Effector memory CD8-positive, alpha-beta T cell (primary cell): ENCODE measurements around the gene RPTOR.
"Not testable (repeated sequence)": the region's sequence is repeated elsewhere in the genome, so short reads cannot be mapped to it uniquely, and the experiment has no call there.

Source experiments
- ATAC-seq: fragments of 150-1000 bp; cut with Tn5 transposase; replicated peaks from 2 replicates; pipeline ENCODE4 v1.10.0; 2021; ENCODE audit warnings: mild to moderate bottlenecking, moderate library complexity
- DNase-seq, 3 experiments: peaks; one replicate each; pipeline ENCODE4 v3.0.0; 2021
- H3K27ac Mint-ChIP-seq, 2 donors: one replicate each; pipeline ENCODE4 v1.8.0; 2022; ENCODE audit warnings: mild to moderate bottlenecking in 2 of 2, mixed read lengths in 2 of 2, moderate library complexity in 2 of 2
- H3K27me3 Mint-ChIP-seq, 2 donors: one replicate each; pipeline ENCODE4 v1.8.0; 2022; ENCODE audit warnings: mixed read lengths in 2 of 2
- H3K36me3 Mint-ChIP-seq: one replicate; pipeline ENCODE4 v1.8.0; 2022; ENCODE audit warnings: mild to moderate bottlenecking, moderate library complexity, mixed read lengths; ENCODE audit not compliant: insufficient read depth
- H3K4me1 Mint-ChIP-seq, 2 donors: one replicate each; pipeline ENCODE4 v1.8.0; 2022; ENCODE audit warnings: low read depth in 2 of 2, mixed read lengths in 2 of 2
- H3K4me3 Mint-ChIP-seq, 2 donors: one replicate each; pipeline ENCODE4 v1.8.0; 2022; ENCODE audit warnings: mild to moderate bottlenecking in 2 of 2, mixed read lengths in 2 of 2, moderate library complexity in 2 of 2
- H3K9me3 Mint-ChIP-seq, 2 donors: one replicate each; pipeline ENCODE4 v1.8.0; 2022; ENCODE audit warnings: mixed read lengths in 2 of 2

The RPTOR gene

DNA sequence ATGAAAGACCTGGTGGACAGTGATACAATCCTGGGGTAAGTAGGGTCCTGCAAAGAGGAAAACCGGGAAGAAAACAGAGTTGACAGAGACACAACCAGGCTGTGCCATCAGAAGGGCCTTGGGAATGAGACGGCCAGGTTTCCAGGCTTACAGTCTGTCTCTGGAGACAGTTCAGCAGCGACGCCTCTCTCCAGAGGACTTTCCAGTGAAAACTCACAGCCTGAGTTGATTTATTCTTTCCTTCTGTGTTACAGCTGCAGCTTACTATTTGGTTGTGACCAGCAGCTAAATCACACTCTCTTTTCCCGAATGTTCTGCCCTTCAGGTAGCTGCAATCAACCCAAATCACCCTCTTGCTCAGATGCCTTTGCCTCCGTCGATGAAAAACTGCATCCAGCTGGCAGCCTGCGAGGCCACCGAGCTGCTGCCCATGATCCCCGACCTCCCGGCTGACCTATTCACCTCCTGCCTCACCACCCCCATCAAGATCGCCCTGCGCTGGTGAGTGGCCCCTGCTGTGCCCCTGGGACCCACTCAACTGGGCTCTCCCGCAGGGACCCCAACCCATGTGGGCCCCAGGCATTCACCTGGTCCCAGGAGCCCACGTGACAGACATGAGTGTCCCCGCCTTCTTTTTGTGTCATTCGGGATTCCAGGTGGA, 209.2 kb downstream of the RPTOR start:
- no peak overlapping the region for H3K4me3 Mint-ChIP-seq
- H3K4me1 Mint-ChIP-seq, result peaks cover 4 to 10% of the 10 kb centered on the region in 2 donors
- peaks cover 3% of the 10 kb centered on the region for H3K36me3 Mint-ChIP-seq
- H3K27me3 Mint-ChIP-seq, result no peaks in the 10 kb centered on the region
- H3K27ac Mint-ChIP-seq, result no peak overlapping the region
- no peaks in the 10 kb centered on the region for H3K9me3 Mint-ChIP-seq
- ATAC-seq, result no peak
- no peak for DNase-seq

DNA sequence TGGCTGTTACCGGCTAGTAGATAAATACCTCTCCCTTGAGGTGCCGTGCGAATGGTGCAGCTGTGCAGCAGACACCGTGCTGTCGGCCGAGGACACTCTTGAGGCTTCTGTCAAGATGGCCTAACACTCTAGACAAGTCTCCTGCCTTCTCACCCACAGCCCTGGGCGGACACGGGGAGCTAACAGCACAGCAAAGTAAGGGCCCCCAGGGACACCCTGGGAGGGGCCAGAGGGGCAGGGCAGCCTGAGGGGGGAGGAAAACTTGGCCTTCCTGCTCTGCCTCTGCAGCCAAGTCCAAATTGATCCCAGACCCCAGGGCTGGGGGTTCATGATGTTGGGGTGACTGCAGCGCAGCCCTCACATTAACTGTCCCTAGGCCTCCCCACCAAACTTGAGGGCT, 210.2 kb downstream of the RPTOR start:
- ATAC-seq, result no peak
- H3K27ac Mint-ChIP-seq, result no peak overlapping the region

GRCh38 chr17:80755650-80756405, 211.2 kb downstream of the RPTOR start:
- Mint-ChIP-seq H3K4me1 (peaks cover 13 to 14% of the 10 kb centered on the region in 2 donors), H3K27ac (peak overlapping the region in 1 of 2 donors; percentile 71), H3K9me3 (no peaks in the 10 kb centered on the region), H3K27me3 (no peaks in the 10 kb centered on the region), H3K4me3 (no peak overlapping the region), H3K36me3 (peaks cover 3% of the 10 kb centered on the region)
- no peak for ATAC-seq
- DNase-seq, result no peak

More for the DNA sequence above, 210.2 kb downstream of the RPTOR start:
- no peak for DNase-seq
- Mint-ChIP-seq H3K4me3 (no peak overlapping the region), H3K36me3 (peaks cover 3% of the 10 kb centered on the region), H3K27me3 (no peaks in the 10 kb centered on the region), H3K9me3 (no peaks in the 10 kb centered on the region), H3K4me1 (peaks cover 11 to 12% of the 10 kb centered on the region in 2 donors)

- DNase-seq, result no peak
- no peaks in the 10 kb centered on the region for H3K27me3 Mint-ChIP-seq
- no peaks in the 10 kb centered on the region for H3K9me3 Mint-ChIP-seq
- peak overlapping the region; percentile 22 to 25 for H3K4me3 Mint-ChIP-seq
- peak; percentile 33 for ATAC-seq
- peaks cover 27 to 36% of the 10 kb centered on the region in 2 donors for H3K4me1 Mint-ChIP-seq
- peak overlapping the region; percentile 87 to 93 for H3K27ac Mint-ChIP-seq
- H3K36me3 Mint-ChIP-seq, result peaks cover 3% of the 10 kb centered on the region
These were observed 214.1 kb downstream of the RPTOR start for GRCh38 chr17:80758481-80759376.

DNA sequence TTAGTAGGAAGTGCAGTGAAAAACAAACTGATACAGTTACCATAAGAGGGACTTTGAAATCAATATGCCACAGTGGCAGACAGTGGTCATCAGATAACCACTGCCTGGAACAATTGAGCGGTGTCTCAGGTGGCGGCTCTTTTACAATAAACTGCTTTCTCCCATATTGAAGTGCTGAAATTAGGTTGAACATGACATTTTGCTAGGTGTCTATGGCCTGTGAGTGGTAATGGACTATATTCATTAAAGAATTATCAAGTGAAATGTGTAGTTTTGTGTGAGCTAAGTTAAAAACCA, 214.7 kb downstream of the RPTOR start:
- Mint-ChIP-seq H3K36me3 (peaks cover 3% of the 10 kb centered on the region), H3K27me3 (no peaks in the 10 kb centered on the region), H3K27ac (peak overlapping the region; percentile 87 to 93), H3K4me1 (peaks cover 27 to 36% of the 10 kb centered on the region in 2 donors), H3K9me3 (no peaks in the 10 kb centered on the region), H3K4me3 (peak overlapping the region in 1 of 2 donors; percentile 25)
- ATAC-seq (peak; percentile 37), DNase-seq (no peak)

- peak overlapping the region in 1 of 2 donors; percentile 93 for H3K27ac Mint-ChIP-seq
- H3K27me3 Mint-ChIP-seq, result no peaks in the 10 kb centered on the region
- DNase-seq (no peak), ATAC-seq (no peak)
- no peak overlapping the region for H3K4me3 Mint-ChIP-seq
- peaks cover 3% of the 10 kb centered on the region for H3K36me3 Mint-ChIP-seq
- H3K9me3 Mint-ChIP-seq, result no peaks in the 10 kb centered on the region
- H3K4me1 Mint-ChIP-seq, result peaks cover 36 to 45% of the 10 kb centered on the region in 2 donors
These were observed 215.9 kb downstream of the RPTOR start for GRCh38 chr17:80760511-80760911.

DNA sequence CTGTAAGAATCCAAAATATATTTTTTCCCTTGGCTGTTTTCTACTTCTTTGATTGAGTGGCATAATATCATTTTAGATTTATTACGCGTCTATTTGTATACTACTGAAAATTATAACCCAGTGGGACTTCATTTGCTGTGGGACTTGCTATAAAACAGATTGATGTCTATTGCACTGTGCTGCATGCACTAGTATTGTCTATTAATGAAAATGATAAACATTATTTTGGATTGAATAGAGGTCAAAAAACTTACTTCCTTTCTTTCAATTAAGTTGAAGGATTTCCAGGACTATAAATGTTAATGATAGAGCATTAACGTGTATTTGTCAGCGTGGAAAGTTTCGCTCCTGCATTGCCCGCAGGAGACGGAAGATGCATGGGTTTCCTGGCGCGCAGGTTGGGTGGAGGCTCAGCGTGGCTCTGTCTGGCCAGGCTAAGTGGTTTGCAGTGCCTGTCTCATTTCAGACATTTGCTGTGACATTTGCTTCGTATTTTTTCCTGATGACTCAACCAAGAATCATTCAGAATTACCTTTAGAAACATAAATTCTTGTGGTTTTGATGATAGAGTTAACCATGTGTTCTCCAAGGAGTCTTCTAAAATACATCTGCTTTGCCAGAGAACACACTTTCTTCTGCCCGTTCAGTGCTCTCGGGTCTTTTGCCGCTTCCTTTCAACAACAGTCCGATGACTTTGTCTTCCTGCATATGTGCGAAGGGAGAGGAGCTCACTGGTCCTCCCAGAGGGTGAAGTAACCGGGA, 216.7 kb downstream of the RPTOR start:
- H3K27ac Mint-ChIP-seq, result peak overlapping the region; percentile 64 to 90
- DNase-seq (peak; percentile 21 to 29 (median 22)), ATAC-seq (peak; percentile 66)
- no peaks in the 10 kb centered on the region for H3K9me3 Mint-ChIP-seq
- H3K36me3 Mint-ChIP-seq, result peaks cover 3% of the 10 kb centered on the region
- H3K27me3 Mint-ChIP-seq, result no peaks in the 10 kb centered on the region
- peaks cover 37 to 52% of the 10 kb centered on the region in 2 donors for H3K4me1 Mint-ChIP-seq
- peak overlapping the region; percentile 77 to 79 for H3K4me3 Mint-ChIP-seq

- H3K4me1 Mint-ChIP-seq, result peaks cover 37 to 55% of the 10 kb centered on the region in 2 donors
- peak overlapping the region; percentile 77 to 79 for H3K4me3 Mint-ChIP-seq
- no peaks in the 10 kb centered on the region for H3K27me3 Mint-ChIP-seq
- no peaks in the 10 kb centered on the region for H3K9me3 Mint-ChIP-seq
- peaks cover 5% of the 10 kb centered on the region for H3K36me3 Mint-ChIP-seq
- peak overlapping the region; percentile 64 to 90 for H3K27ac Mint-ChIP-seq
- no peak for ATAC-seq
- no peak for DNase-seq
These were observed 217.4 kb downstream of the RPTOR start for GRCh38 chr17:80762076-80762475.

DNA sequence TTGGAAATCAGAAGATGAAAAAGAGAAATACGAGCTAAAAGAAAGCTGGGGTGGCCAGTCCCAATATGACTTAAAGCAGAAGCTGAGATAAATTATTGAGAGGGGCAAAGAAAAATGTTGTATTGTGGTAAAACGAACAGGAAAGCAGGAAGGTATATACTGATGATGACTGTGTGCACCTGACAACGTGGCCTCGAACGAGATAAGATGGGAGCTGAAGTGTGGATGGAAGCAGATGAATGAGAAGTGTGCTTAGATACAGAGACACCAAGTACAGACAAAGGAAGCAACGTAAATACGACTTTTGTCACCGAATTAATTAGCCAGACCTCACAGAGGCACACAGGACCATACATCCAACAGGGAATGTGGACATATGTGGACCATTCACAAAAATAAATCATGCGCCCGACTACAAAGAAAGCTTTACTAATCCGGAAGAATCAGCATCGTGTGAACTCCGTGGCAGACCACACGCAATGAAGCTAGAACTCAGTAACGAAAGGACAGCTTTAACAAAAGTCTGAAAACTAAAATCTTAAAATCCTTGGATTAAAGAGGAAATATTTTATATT, 218.7 kb downstream of the RPTOR start:
- DNase-seq (no peak), ATAC-seq (no peak)
- H3K9me3 Mint-ChIP-seq, result no peaks in the 10 kb centered on the region
- no peak overlapping the region for H3K27ac Mint-ChIP-seq
- peaks cover 8% of the 10 kb centered on the region for H3K36me3 Mint-ChIP-seq
- H3K27me3 Mint-ChIP-seq, result no peaks in the 10 kb centered on the region
- H3K4me1 Mint-ChIP-seq, result peaks cover 32 to 55% of the 10 kb centered on the region in 2 donors
- H3K4me3 Mint-ChIP-seq, result peak overlapping the region in 1 of 2 donors; percentile 14

DNA sequence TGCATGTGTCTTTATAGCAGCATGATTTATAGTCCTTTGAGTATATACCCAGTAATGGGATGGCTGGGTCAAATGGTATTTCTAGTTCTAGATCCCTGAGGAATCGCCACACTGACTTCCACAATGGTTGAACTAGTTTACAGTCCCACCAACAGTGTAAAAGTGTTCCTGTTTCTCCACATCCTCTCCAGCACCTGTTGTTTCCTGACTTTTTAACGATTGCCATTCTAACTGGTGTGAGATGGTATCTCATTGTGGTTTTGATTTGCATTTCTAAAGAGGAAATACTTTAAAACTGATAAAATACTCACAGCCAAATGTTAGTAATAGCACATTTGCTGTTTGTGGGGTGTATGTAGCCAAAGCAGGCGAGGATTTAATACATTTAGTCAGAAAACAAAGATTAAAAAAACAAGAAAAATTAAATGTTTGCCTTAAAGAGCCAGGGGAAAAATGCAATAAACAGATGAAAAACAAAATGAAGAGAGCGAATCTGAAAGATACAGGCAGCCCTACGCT, 220.0 kb downstream of the RPTOR start:
- Mint-ChIP-seq H3K27ac (peak overlapping the region; percentile 57 to 62), H3K4me1 (peaks cover 27 to 48% of the 10 kb centered on the region in 2 donors), H3K4me3 (peak overlapping the region; percentile 51 to 66)
- not testable (repeated sequence) for H3K36me3 Mint-ChIP-seq, H3K9me3 Mint-ChIP-seq, H3K27me3 Mint-ChIP-seq, DNase-seq
- peak; percentile 50 for ATAC-seq

DNA sequence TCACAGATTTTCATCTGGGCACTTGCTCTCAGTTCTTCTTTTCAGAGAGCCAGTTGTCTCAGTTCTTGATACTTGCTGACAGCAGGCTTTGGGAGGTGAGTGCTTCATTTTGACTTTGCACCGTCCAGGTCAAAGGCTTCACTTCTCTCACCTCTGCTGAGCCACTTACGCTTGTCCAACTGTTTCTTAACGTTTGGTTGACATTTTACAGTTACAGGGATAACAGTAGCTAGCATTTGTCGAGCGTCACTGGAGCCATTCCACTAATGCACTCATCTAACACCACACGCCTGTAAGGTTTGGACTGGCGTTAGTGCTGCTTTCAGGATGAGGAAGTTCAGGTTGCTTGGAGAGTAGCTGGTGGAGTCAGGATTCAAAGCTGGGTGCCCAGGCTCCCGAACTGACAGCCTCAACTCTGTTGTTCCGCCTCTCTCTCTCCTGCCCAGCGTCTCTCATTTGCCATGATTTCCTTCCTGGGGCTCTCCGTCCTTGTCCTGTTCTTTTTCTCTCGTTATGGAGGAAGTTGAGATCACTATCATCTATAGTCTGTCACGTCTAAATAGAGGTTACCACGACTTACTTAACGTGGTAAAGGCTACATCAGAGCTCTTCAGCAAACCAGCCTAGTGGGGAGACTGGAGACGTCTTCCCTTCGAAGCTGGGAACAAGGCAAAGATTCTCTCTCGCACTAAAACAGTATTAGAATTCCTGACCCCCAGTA, 220.8 kb downstream of the RPTOR start:
- H3K9me3 Mint-ChIP-seq, result no peaks in the 10 kb centered on the region
- H3K27ac Mint-ChIP-seq, result peak overlapping the region; percentile 57 to 62
- DNase-seq (no peak), ATAC-seq (peak; percentile 57)
- no peaks in the 10 kb centered on the region for H3K27me3 Mint-ChIP-seq
- H3K36me3 Mint-ChIP-seq, result peaks cover 8% of the 10 kb centered on the region
- H3K4me1 Mint-ChIP-seq, result peaks cover 26 to 45% of the 10 kb centered on the region in 2 donors
- peak overlapping the region; percentile 51 to 66 for H3K4me3 Mint-ChIP-seq

DNA sequence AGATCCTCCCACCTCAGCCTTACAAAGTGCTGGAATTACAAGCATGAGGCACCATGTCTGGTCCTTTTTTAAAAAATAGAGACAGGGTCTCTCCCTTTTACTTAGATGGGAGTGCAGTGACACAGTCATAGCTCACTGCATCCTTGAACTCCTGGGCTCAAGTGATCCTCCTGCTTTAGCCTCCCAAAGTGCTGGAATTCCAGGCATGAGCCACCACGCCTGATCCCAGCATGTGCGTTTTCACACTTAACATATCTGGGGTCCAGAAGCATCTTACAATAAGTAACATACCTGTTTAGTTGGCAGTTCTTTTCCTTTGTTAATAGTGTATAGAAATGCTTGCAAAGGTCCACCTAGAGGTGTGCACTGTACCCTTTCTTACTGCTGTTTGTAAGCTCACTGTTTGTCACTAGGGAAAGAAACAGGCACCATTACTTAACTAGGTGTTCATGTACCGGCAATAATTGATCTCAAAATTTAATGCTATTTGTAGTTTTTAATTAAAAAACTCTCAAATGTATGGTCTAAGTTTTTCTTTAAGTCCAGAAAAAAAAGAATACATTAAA, 221.7 kb downstream of the RPTOR start:
- no peak for ATAC-seq
- Mint-ChIP-seq H3K36me3 (peaks cover 6% of the 10 kb centered on the region), H3K27me3 (no peaks in the 10 kb centered on the region), H3K4me1 (peaks cover 25 to 40% of the 10 kb centered on the region in 2 donors), H3K27ac (peak overlapping the region; percentile 57 to 62), H3K9me3 (no peaks in the 10 kb centered on the region), H3K4me3 (peak overlapping the region in 1 of 2 donors; percentile 51)
- DNase-seq, result no peak
